GM23338 (cell line): Measurements from ENCODE around the gene WDR75. TPM values are rescaled to one million over a fixed set of nuclear protein-coding genes. Genes with fewer than 3 reads are reported as not detected.
A peak's percentile ranks its signal among the peaks of the same experiment; 100 is the strongest.

Source experiments
- ATAC-seq: fragments of 200-7000 bp; cut with Tn5 transposase; 3 replicates; pipeline ENCODE4 v1.9.1; 2020
- DNase-seq: peaks from one replicate; pipeline ENCODE4 v3.0.0-alpha.2; 2015; ENCODE audit warnings: low spot score
- H2AFZ ChIP-seq: fragments of 200-600 bp; sonication (generic); 2 replicates; pipeline ENCODE4 v1.8.0; 2016; ENCODE audit warnings: antibody characterized with exemption, mild to moderate bottlenecking, moderate library complexity
- H3F3A ChIP-seq: fragments of 200-600 bp; sonication (generic); replicated peaks from 2 replicates; pipeline ENCODE4 v1.8.0; 2017; ENCODE audit warnings: antibody characterized with exemption, mixed run types, low read depth
- H3K27ac ChIP-seq: fragments of 200-600 bp; sonication (generic); 2 replicates; pipeline ENCODE4 v1.6.1; 2016; ENCODE audit warnings: low read depth
- H3K27me3 ChIP-seq: fragments of 200-600 bp; sonication (generic); 2 replicates; pipeline ENCODE4 v1.8.0; 2016; ENCODE audit warnings: mild to moderate bottlenecking, mixed run types, moderate library complexity; ENCODE audit not compliant: insufficient read depth
- H3K36me3 ChIP-seq: fragments of 200-600 bp; sonication (generic); 2 replicates; pipeline ENCODE4 v1.8.0; 2016; ENCODE audit warnings: mild to moderate bottlenecking; ENCODE audit not compliant: insufficient read depth
- H3K4me1 ChIP-seq: fragments of 200-600 bp; sonication (generic); 2 replicates; pipeline ENCODE4 v1.8.0; 2016; ENCODE audit warnings: mild to moderate bottlenecking, moderate library complexity; ENCODE audit not compliant: insufficient read depth
- H3K4me2 ChIP-seq: fragments of 200-600 bp; sonication (generic); 2 replicates; pipeline ENCODE4 v1.7.1; 2017; ENCODE audit warnings: mixed run types
- H3K4me3 ChIP-seq: fragments of 200-600 bp; sonication (generic); 2 replicates; pipeline ENCODE4 v1.6.1; 2016; ENCODE audit warnings: mixed run types
- H3K79me2 ChIP-seq: fragments of 200-600 bp; sonication (generic); replicated peaks from 2 replicates; pipeline ENCODE4 v1.8.0; 2017; ENCODE audit warnings: mild to moderate bottlenecking; ENCODE audit not compliant: insufficient read depth
- H3K9me2 ChIP-seq: fragments of 200-600 bp; sonication (generic); 2 replicates; pipeline ENCODE4 v1.8.0; 2017; ENCODE audit not compliant: insufficient read depth
- H4K20me1 ChIP-seq: fragments of 200-600 bp; sonication (generic); replicated peaks from 2 replicates; pipeline ENCODE4 v1.8.0; 2017; ENCODE audit warnings: mild to moderate bottlenecking; ENCODE audit not compliant: insufficient read depth
- H3K27ac Mint-ChIP-seq: 2 replicates; pipeline ENCODE4 v1.8.0; 2020; ENCODE audit warnings: inconsistent platforms, mild to moderate bottlenecking, moderate library complexity, mixed read lengths
- H3K27me3 Mint-ChIP-seq: 3 replicates; pipeline ENCODE4 v1.8.0; 2022; ENCODE audit warnings: low read depth, mild to moderate bottlenecking, moderate library complexity, mixed read lengths, inconsistent platforms; ENCODE audit not compliant: insufficient read depth, poor library complexity
- H3K36me3 Mint-ChIP-seq: 3 replicates; pipeline ENCODE4 v1.8.0; 2021; ENCODE audit warnings: low read depth, mild to moderate bottlenecking, inconsistent platforms, moderate library complexity, mixed read lengths
- H3K4me1 Mint-ChIP-seq: 3 replicates; pipeline ENCODE4 v1.8.0; 2020; ENCODE audit warnings: mild to moderate bottlenecking, inconsistent platforms, mixed read lengths
- H3K4me3 Mint-ChIP-seq: 3 replicates; pipeline ENCODE4 v1.8.0; 2021; ENCODE audit warnings: moderate library complexity, mild to moderate bottlenecking, inconsistent platforms, mixed read lengths
- H3K9me3 Mint-ChIP-seq: 3 replicates; pipeline ENCODE4 v1.8.0; 2020; ENCODE audit warnings: moderate library complexity, mild to moderate bottlenecking, inconsistent platforms, mixed read lengths
- CREB1 ChIP-seq: fragments of 250-450 bp; sonication (Bioruptor Pico); IDR thresholded peaks from 2 replicates; pipeline ENCODE4 v1.5.0; 2020; ENCODE audit warnings: low read depth, mild to moderate bottlenecking, moderate library complexity
- EZH2 ChIP-seq: fragments of 200-600 bp; sonication (generic); IDR thresholded peaks from one replicate; pipeline ENCODE4 v1.8.0; 2017; ENCODE audit warnings: antibody characterized with exemption, mild to moderate bottlenecking, low read depth; ENCODE audit not compliant: unreplicated experiment
- EZH2phosphoT487 ChIP-seq: fragments of 200-600 bp; sonication (generic); IDR thresholded peaks from one replicate; pipeline ENCODE4 v1.8.1; 2018; ENCODE audit warnings: antibody characterized with exemption; ENCODE audit not compliant: unreplicated experiment
- JUNB ChIP-seq: IDR thresholded peaks from one replicate; pipeline ENCODE4 v1.6.1; 2016; ENCODE audit warnings: antibody characterized with exemption; ENCODE audit not compliant: unreplicated experiment
- NANOG ChIP-seq: IDR thresholded peaks from 2 replicates; pipeline ENCODE4 v1.6.1; 2016; ENCODE audit warnings: antibody characterized with exemption, borderline replicate concordance
- POLR2AphosphoS5 ChIP-seq: IDR thresholded peaks from 2 replicates; pipeline ENCODE4 v1.6.1; 2016; ENCODE audit warnings: antibody characterized with exemption, low read depth
- STAT1 ChIP-seq: IDR thresholded peaks from one replicate; pipeline ENCODE4 v1.6.1; 2016; ENCODE audit warnings: antibody characterized with exemption; ENCODE audit not compliant: unreplicated experiment
- ZNF114 ChIP-seq: fragments of 250-450 bp; sonication (Bioruptor Pico); IDR thresholded peaks from 2 replicates; pipeline ENCODE4 v1.5.0; 2020; ENCODE audit warnings: mild to moderate bottlenecking, moderate library complexity
- ZNF331 ChIP-seq: fragments of 250-450 bp; sonication (Bioruptor Pico); IDR thresholded peaks from 2 replicates; pipeline ENCODE4 v1.5.0; 2020; ENCODE audit warnings: low read depth, mild to moderate bottlenecking, moderate library complexity
- polyA plus RNA-seq: library from polyadenylated mRNA; unstranded; fragments of >200 nt; fragmentation: Nextera tagmentation; extraction: Ambion mirVana; gene quantifications from 2 replicates; pipeline ENCODE4 v1.2.1, GENCODE V29; 2016
- total RNA-seq: library from RNA; depleted of rRNA; stranded (reverse); fragments of >200 nt; shearing (Covaris generic); gene quantifications from 2 replicates; pipeline ENCODE4 v1.2.3, GENCODE V29; 2014
- TF ChIP-seq, protein P1 (sequence below): IDR thresholded peaks from one replicate; pipeline ENCODE4 v1.6.1; 2018; ENCODE audit warnings: antibody characterized with exemption; ENCODE audit not compliant: unreplicated experiment
- TF ChIP-seq, protein P2 (sequence below): IDR thresholded peaks from 2 replicates; pipeline ENCODE4 v1.6.1; 2016; ENCODE audit warnings: antibody characterized with exemption
- TF ChIP-seq, protein P3 (sequence below): fragments of 250-450 bp; sonication (Bioruptor Pico); IDR thresholded peaks from 2 replicates; pipeline ENCODE4 v1.5.0; 2020; ENCODE audit warnings: mild to moderate bottlenecking, moderate library complexity
- TF ChIP-seq, protein P4 (sequence below), 2 experiments: fragments of 200-600 bp in 1 of 2; sonication (generic) in 1 of 2; conservative IDR thresholded peaks; 2 replicates each; pipeline versions ENCODE4 v1.5.1 to v1.6.1; 2016 to 2017; ENCODE audit warnings: antibody characterized with exemption in 2 of 2, low read depth in 2 of 2, mild to moderate bottlenecking in 2 of 2, moderate library complexity in 1 of 2

Gene WDR75
- total and polyA plus RNA-seq, 2 experiments from 2014 or later, result 57.2 to 80.9 TPM

DNA sequence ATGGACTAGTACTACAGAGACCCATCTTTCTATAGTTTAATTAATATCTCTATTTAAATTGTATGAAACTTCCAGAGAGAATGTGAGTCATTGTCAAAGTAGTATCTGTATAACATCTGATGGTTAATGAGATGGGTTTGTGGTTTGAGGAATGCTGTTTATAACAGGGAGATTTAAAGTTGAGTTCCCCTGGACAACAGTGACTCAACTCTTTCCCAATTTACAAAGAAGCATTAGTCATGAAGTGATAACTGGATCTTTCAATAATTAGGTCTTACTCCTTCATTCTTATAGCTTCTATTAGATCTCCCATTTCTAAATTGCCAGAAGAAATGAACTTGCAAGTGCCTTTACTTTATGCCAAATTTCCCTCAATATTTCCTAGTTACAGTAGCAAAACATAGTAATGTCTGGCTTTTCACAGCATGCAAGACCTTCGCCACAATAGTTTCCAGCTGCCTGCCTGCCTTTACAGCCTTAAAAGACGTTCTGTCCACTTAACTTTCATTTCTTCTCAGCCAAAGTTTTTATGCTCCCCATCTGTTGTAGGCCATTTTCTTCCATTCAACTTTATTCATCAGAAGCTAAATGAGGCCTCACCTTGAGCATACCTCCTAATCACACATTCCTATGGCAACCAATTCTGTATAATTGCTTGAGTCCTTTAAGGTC lies 47.7 kb upstream of the WDR75 start:
- no peak for DNase-seq
- H3K27ac ChIP-seq, result no peak overlapping the region
- no peaks in the 10 kb centered on the region for H3F3A ChIP-seq
- no peaks in the 10 kb centered on the region for H3K9me3 Mint-ChIP-seq
- ATAC-seq, result no peak
- H3K79me2 ChIP-seq, result no peaks in the 10 kb centered on the region
- H3K36me3 Mint-ChIP-seq, result no peaks in the 10 kb centered on the region
- no peak overlapping the region for H3K4me3 Mint-ChIP-seq
- no peaks in the 10 kb centered on the region for H3K27me3 ChIP-seq
- TF ChIP-seq EZH2phosphoT487, result no peak
- TF ChIP-seq, protein P1, sequence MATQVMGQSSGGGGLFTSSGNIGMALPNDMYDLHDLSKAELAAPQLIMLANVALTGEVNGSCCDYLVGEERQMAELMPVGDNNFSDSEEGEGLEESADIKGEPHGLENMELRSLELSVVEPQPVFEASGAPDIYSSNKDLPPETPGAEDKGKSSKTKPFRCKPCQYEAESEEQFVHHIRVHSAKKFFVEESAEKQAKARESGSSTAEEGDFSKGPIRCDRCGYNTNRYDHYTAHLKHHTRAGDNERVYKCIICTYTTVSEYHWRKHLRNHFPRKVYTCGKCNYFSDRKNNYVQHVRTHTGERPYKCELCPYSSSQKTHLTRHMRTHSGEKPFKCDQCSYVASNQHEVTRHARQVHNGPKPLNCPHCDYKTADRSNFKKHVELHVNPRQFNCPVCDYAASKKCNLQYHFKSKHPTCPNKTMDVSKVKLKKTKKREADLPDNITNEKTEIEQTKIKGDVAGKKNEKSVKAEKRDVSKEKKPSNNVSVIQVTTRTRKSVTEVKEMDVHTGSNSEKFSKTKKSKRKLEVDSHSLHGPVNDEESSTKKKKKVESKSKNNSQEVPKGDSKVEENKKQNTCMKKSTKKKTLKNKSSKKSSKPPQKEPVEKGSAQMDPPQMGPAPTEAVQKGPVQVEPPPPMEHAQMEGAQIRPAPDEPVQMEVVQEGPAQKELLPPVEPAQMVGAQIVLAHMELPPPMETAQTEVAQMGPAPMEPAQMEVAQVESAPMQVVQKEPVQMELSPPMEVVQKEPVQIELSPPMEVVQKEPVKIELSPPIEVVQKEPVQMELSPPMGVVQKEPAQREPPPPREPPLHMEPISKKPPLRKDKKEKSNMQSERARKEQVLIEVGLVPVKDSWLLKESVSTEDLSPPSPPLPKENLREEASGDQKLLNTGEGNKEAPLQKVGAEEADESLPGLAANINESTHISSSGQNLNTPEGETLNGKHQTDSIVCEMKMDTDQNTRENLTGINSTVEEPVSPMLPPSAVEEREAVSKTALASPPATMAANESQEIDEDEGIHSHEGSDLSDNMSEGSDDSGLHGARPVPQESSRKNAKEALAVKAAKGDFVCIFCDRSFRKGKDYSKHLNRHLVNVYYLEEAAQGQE, result no peak
- TF ChIP-seq ZNF114, result no peak
- TF ChIP-seq ZNF331, result no peak
- TF ChIP-seq, protein P2, sequence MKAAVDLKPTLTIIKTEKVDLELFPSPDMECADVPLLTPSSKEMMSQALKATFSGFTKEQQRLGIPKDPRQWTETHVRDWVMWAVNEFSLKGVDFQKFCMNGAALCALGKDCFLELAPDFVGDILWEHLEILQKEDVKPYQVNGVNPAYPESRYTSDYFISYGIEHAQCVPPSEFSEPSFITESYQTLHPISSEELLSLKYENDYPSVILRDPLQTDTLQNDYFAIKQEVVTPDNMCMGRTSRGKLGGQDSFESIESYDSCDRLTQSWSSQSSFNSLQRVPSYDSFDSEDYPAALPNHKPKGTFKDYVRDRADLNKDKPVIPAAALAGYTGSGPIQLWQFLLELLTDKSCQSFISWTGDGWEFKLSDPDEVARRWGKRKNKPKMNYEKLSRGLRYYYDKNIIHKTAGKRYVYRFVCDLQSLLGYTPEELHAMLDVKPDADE, result no peak
- no peak for TF ChIP-seq JUNB
- TF ChIP-seq, protein P3, sequence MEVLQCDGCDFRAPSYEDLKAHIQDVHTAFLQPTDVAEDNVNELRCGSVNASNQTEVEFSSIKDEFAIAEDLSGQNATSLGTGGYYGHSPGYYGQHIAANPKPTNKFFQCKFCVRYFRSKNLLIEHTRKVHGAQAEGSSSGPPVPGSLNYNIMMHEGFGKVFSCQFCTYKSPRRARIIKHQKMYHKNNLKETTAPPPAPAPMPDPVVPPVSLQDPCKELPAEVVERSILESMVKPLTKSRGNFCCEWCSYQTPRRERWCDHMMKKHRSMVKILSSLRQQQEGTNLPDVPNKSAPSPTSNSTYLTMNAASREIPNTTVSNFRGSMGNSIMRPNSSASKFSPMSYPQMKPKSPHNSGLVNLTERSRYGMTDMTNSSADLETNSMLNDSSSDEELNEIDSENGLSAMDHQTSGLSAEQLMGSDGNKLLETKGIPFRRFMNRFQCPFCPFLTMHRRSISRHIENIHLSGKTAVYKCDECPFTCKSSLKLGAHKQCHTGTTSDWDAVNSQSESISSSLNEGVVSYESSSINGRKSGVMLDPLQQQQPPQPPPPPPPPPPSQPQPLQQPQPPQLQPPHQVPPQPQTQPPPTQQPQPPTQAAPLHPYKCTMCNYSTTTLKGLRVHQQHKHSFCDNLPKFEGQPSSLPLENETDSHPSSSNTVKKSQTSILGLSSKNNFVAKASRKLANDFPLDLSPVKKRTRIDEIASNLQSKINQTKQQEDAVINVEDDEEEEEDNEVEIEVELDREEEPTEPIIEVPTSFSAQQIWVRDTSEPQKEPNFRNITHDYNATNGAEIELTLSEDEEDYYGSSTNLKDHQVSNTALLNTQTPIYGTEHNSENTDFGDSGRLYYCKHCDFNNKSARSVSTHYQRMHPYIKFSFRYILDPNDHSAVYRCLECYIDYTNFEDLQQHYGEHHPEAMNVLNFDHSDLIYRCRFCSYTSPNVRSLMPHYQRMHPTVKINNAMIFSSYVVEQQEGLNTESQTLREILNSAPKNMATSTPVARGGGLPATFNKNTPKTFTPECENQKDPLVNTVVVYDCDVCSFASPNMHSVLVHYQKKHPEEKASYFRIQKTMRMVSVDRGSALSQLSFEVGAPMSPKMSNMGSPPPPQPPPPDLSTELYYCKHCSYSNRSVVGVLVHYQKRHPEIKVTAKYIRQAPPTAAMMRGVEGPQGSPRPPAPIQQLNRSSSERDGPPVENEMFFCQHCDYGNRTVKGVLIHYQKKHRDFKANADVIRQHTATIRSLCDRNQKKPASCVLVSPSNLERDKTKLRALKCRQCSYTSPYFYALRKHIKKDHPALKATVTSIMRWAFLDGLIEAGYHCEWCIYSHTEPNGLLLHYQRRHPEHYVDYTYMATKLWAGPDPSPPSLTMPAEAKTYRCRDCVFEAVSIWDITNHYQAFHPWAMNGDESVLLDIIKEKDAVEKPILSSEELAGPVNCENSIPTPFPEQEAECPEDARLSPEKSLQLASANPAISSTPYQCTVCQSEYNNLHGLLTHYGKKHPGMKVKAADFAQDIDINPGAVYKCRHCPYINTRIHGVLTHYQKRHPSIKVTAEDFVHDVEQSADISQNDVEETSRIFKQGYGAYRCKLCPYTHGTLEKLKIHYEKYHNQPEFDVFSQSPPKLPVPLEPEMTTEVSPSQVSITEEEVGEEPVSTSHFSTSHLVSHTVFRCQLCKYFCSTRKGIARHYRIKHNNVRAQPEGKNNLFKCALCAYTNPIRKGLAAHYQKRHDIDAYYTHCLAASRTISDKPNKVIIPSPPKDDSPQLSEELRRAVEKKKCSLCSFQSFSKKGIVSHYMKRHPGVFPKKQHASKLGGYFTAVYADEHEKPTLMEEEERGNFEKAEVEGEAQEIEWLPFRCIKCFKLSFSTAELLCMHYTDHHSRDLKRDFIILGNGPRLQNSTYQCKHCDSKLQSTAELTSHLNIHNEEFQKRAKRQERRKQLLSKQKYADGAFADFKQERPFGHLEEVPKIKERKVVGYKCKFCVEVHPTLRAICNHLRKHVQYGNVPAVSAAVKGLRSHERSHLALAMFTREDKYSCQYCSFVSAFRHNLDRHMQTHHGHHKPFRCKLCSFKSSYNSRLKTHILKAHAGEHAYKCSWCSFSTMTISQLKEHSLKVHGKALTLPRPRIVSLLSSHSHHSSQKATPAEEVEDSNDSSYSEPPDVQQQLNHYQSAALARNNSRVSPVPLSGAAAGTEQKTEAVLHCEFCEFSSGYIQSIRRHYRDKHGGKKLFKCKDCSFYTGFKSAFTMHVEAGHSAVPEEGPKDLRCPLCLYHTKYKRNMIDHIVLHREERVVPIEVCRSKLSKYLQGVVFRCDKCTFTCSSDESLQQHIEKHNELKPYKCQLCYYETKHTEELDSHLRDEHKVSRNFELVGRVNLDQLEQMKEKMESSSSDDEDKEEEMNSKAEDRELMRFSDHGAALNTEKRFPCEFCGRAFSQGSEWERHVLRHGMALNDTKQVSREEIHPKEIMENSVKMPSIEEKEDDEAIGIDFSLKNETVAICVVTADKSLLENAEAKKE (CRISPR knock-in tag), result no peak
- TF ChIP-seq STAT1, result no peak
- no peak for TF ChIP-seq NANOG
- TF ChIP-seq POLR2AphosphoS5, result no peak
- no peak for TF ChIP-seq EZH2
- TF ChIP-seq CREB1, result no peak
- TF ChIP-seq, protein P4, sequence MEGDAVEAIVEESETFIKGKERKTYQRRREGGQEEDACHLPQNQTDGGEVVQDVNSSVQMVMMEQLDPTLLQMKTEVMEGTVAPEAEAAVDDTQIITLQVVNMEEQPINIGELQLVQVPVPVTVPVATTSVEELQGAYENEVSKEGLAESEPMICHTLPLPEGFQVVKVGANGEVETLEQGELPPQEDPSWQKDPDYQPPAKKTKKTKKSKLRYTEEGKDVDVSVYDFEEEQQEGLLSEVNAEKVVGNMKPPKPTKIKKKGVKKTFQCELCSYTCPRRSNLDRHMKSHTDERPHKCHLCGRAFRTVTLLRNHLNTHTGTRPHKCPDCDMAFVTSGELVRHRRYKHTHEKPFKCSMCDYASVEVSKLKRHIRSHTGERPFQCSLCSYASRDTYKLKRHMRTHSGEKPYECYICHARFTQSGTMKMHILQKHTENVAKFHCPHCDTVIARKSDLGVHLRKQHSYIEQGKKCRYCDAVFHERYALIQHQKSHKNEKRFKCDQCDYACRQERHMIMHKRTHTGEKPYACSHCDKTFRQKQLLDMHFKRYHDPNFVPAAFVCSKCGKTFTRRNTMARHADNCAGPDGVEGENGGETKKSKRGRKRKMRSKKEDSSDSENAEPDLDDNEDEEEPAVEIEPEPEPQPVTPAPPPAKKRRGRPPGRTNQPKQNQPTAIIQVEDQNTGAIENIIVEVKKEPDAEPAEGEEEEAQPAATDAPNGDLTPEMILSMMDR (conservative IDR thresholded peaks at IDR 0.05; ENCODE audit: low read depth in 2 of 2), result no peak
- no peaks in the 10 kb centered on the region for H3K9me2 ChIP-seq
- no peaks in the 10 kb centered on the region for H3K36me3 ChIP-seq
- H3K27ac Mint-ChIP-seq, result peak overlapping the region; percentile 22; the same call in 1 of the 2 replicates
- no peaks in the 10 kb centered on the region for H3K4me1 Mint-ChIP-seq
- H3K27me3 Mint-ChIP-seq, result no peaks in the 10 kb centered on the region
- no peak overlapping the region for H3K4me2 ChIP-seq
- no peaks in the 10 kb centered on the region for H3K4me1 ChIP-seq
- no peaks in the 10 kb centered on the region for H4K20me1 ChIP-seq
- no peak overlapping the region for H2AFZ ChIP-seq
- H3K4me3 ChIP-seq, result no peak overlapping the region
